PC-9 (cell line): ENCODE results near the gene FOXN3.

Experiments used
- EZH2 ChIP-seq: fragments of 200-600 bp; sonication (generic); IDR thresholded peaks from 2 replicates; pipeline ENCODE4 v1.8.0; 2017; ENCODE audit warnings: antibody characterized with exemption, low read depth
- TF ChIP-seq, protein P1 (sequence below): fragments of 200-600 bp; sonication (generic); conservative IDR thresholded peaks from 2 replicates; pipeline ENCODE4 v1.6.1; 2017; ENCODE audit warnings: mixed run types, antibody characterized with exemption, mild to moderate bottlenecking, moderate library complexity

DNA sequence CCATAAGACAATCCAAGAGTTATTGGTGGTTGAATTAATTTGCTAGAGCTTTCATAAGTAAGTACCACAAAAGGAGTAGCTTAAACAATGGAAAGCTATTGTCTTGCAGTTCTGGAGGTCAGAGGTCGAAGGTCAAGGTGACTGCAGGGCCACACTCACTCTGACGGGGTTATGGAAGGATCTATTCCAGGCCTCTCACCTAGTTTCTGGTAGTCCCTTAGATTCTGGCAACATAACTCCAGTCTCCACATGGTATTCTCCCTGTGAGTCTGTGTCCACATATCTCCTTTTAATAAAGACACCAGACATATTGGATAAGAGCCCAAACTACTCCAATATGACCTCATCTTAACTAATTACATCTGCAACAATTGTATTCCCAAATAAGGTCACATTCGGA, 273.4 kb downstream of the FOXN3 start:
- TF ChIP-seq EZH2 = no peak
- TF ChIP-seq, protein P1, sequence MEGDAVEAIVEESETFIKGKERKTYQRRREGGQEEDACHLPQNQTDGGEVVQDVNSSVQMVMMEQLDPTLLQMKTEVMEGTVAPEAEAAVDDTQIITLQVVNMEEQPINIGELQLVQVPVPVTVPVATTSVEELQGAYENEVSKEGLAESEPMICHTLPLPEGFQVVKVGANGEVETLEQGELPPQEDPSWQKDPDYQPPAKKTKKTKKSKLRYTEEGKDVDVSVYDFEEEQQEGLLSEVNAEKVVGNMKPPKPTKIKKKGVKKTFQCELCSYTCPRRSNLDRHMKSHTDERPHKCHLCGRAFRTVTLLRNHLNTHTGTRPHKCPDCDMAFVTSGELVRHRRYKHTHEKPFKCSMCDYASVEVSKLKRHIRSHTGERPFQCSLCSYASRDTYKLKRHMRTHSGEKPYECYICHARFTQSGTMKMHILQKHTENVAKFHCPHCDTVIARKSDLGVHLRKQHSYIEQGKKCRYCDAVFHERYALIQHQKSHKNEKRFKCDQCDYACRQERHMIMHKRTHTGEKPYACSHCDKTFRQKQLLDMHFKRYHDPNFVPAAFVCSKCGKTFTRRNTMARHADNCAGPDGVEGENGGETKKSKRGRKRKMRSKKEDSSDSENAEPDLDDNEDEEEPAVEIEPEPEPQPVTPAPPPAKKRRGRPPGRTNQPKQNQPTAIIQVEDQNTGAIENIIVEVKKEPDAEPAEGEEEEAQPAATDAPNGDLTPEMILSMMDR = no peak
